Middle frontal gyrus (tissue), 1 donor: ENCODE results near the gene RACK1.

Source experiments
- DNase-seq: peaks from one replicate; pipeline ENCODE4 v3.0.0-alpha.2; 2015; ENCODE audit warnings: low spot score; ENCODE audit errors: extremely low spot score

The RACK1 gene

GRCh38 chr5:181198106-181198685, 45.5 kb downstream of the RACK1 start:
- DNase-seq: no peak

GRCh38 chr5:181197326-181197951, 46.3 kb downstream of the RACK1 start:
- DNase-seq: no peak

DNA sequence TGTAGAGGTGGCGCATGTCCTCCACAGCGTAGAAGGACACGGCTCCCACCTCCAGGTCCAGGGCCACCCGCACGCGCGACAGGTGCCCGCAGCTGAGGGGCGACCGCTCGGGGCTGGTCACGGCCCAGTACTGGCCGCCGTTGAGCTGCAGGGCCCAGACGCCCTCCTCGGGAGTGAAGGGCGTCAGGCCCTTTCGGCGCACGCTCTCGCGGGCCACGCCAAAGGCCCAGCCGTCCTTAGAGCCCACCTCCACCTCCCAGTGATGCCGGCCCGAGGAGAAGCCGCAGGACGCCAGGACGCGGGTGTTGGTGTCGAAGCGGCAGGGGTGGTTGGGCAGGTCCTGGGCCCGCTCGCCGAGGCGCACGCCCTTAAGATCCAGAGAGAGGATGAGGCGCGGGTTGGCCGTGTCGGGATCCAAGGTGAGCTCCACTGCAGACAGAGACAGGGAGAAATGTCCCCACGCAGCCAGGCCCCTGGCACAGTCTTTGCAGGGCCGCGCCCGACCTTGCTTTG, 48.4 kb downstream of the RACK1 start:
- DNase-seq: no peak

- no peak for DNase-seq
These were observed 49.0 kb downstream of the RACK1 start for GRCh38 chr5:181194489-181195248.

DNA sequence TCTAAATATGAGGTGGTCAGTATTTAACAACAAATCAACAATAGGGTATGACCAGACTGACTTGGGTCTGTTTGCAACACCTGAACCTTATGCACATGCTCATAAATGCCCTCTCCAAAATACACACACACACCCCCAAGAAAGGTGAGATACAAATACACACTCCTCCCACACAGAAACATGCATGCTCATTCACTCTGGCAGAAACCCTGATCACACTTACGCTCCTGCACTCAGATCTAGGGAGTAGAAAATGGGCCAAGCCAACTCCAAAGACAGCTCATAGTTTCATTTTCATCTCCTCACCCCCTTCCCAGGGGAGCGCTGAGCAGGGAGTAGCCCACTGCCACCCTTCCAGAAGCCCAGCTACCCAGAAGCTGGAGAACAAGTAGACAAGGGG, 50.0 kb downstream of the RACK1 start:
- no peak for DNase-seq

- DNase-seq: no peak
These were observed 51.2 kb downstream of the RACK1 start for GRCh38 chr5:181192337-181193046.

DNA sequence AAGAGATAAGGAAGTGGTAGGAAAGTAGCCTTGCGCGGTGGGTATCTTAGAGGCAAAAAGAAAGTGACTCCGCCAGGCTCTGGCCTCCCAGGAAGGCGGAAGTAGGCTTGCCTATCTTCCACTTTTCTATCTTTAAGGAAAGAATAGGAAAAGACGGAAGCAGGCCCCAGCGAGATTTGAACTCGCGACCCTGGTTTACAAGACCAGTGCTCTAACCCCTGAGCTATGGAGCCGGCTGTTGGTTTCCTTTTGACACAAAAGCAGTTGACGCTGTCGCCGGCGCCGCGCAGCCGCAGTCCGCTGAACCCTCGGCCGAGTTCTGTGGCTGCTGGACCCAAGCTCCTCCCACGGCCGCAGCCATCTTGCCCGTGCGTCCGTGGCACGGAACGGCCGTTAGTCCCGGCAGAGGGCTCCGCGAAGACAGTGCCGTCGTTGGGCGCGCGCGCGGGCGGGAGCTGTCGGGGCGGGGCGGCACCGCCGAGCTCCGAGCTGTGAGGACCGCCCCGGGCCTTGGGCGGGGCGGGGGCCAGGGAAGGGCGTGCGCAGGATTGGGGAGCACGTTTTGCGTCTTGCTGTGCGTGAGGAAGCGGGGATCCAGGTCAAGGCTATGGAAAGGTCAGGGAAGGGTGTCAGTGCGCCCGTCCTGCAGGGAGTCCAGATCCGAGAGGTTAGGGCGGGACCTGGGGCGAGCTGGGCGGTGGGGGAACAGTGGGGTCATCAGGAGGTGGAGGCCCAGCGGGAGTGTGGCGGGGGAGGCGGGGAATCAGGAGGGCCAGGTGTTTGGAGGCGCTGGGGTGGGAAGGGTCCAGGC, 52.0 kb downstream of the RACK1 start:
- DNase-seq: peak; percentile 94

- no peak for DNase-seq
These were observed 52.8 kb downstream of the RACK1 start for GRCh38 chr5:181190711-181191525.

DNA sequence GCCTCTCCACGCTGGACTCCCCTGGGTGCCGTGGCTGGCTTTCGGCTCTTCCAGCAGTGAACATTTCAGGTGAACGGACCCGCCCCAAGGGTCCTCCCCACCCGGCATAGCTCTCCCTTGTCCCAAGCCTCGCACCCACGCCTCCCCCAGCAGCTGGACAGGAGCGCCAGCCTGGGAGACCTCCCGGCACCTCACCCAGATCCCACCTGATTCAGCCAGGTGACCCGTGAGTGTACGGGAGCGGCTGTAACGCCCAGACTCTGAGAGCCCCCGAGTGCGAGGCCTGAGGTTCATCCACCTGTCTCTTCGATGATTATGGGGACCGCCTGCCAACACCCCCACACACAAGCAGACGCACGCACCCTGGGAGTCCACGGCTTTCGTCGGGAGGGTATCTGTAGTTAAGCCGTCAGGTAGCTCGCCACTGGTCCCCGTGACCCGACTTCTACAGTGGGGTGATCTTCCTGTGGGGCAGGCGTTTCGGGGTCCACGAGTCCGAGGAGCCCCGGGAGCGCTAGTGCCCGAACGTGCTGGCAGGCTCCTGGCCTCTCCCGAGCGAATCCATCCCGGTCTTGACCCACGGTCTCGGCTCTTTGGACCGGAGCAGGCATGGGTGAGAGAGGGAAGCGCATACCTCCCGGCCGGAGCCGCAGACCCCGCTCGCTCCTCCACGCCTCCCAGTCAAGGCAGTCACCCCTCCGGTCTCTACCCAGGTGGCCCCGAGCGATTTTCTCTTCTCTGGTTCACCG, 53.6 kb downstream of the RACK1 start:
- DNase-seq: no peak

- DNase-seq: no peak
These were observed 54.2 kb downstream of the RACK1 start for GRCh38 chr5:181189363-181189961.

- peak; percentile 81 for DNase-seq
These were observed 54.9 kb downstream of the RACK1 start for GRCh38 chr5:181188700-181189362.

- DNase-seq: no peak
These were observed 56.0 kb downstream of the RACK1 start for GRCh38 chr5:181187500-181188213.

DNA sequence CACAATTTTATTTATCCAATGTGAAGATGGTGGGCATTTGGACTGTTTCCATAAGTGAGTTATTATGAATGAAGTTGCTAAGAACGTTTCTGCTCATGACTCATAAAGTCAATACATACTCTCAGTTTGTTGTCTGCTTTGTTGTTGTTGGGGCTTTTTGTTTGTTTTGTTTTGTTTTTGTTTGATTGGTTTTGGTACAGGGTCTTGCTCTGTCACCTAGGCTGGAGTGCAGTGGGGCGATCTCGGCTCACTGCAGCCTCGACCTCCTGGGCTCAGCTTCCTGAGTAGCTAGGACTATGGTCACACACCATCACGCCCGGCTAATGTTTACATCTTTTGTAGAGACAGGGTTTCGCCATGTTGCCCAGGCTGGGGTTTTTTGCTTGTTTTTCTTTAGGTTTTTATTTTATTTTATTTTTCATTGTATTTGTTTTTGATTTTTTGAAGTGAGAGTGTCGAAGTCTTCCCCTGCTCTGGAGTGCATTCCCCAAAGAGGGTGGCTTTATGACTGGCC, 56.7 kb downstream of the RACK1 start:
- no peak for DNase-seq
